IPS-20b (cell line): ENCODE measurements around the gene PRICKLE2.

Experiments used
- H3K27ac ChIP-seq: one replicate; pipeline ENCODE4 v1.5.1; 2013; ENCODE audit warnings: low read length
- H3K27me3 ChIP-seq: 2 replicates; pipeline ENCODE4 v1.6.1; 2013; ENCODE audit warnings: mild to moderate bottlenecking, low read length, inconsistent platforms; ENCODE audit not compliant: insufficient read depth
- H3K36me3 ChIP-seq: 2 replicates; pipeline ENCODE4 v1.6.1; 2013; ENCODE audit warnings: low read depth, mild to moderate bottlenecking, inconsistent platforms, low read length, moderate library complexity; ENCODE audit not compliant: insufficient read depth
- H3K4me1 ChIP-seq: 2 replicates; pipeline ENCODE4 v1.6.1; 2013; ENCODE audit warnings: mild to moderate bottlenecking, control low read depth, inconsistent platforms, low read length, moderate library complexity; ENCODE audit not compliant: insufficient read depth
- H3K4me3 ChIP-seq: 2 replicates; pipeline ENCODE4 v1.5.1; 2013; ENCODE audit warnings: mild to moderate bottlenecking, low read length, inconsistent platforms
- H3K9ac ChIP-seq: 2 replicates; pipeline ENCODE4 v1.6.1; 2013; ENCODE audit warnings: low read depth, mild to moderate bottlenecking, inconsistent platforms, low read length, moderate library complexity
- H3K9me3 ChIP-seq: 2 replicates; pipeline ENCODE4 v1.6.1; 2013; ENCODE audit warnings: mild to moderate bottlenecking, low read depth, low read length, inconsistent platforms; ENCODE audit not compliant: insufficient read depth

The PRICKLE2 gene

DNA sequence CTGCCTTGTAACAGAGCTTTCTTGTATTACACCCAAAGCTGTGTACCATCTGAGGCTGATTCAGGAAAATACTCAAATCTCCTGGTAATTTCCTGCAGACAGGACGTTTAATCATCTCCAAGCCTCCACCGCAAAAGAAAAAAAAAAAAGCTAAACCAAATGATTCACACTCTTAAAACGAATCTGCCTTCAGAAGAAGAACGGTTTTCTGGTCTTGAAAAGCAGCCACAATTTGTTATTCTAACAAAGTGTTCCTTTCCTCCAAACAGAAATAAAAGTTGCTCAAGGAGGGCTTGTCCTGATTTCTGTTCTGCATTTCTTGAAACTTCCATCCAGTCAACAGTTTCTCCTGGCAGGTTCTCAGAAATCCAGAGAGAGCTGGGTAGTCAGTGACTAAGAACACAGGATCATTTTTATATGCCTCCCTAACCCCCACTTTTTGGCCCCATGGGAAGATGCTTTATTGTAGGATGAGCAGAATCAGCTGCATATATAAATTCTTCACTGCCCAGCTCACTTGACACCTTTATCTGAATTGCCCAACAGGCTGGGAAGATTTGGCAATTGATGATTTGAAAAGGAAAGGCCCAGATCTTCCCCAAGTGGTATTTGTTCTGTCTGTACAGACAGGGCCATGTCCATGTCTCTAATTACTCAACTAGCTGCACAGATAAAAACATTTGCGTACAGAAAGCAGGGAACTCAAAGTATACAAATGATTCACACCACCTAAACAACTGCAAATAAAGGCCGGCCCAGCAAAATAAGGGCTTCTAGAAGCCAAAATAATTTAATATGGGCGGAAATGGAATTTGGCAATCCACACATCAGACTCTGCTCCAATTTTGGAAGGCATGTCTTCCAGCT, 41.0 kb upstream of the PRICKLE2 start:
- Histone ChIP-seq H3K4me3 (no peak overlapping the region), H3K9me3 (peaks cover 7% of the 10 kb centered on the region), H3K27me3 (no peaks in the 10 kb centered on the region), H3K9ac (no peak overlapping the region), H3K36me3 (no peaks in the 10 kb centered on the region), H3K4me1 (peaks cover 28% of the 10 kb centered on the region), H3K27ac (no peak overlapping the region)

DNA sequence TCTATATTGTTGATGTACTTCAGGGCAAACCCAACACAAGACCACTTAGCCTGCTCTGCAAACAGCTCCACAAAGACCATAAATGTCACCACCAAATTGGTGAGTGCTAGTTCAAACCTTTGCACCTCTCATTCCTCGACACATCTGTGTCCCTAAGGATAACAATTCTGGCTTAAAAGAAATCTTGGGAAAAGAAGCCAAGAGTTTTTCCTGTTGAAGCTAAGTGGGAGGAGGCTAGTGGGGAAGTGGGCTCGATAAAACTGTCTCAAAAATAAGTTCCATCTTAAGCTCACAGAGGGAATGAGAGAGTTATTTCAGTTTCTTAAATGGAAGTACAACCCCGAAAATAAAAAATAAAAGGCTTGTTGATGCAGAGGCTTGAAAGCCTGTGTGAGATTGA, 40.4 kb upstream of the PRICKLE2 start:
- H3K9ac ChIP-seq = no peak overlapping the region
- H3K36me3 ChIP-seq = no peaks in the 10 kb centered on the region
- H3K4me1 ChIP-seq = peaks cover 28% of the 10 kb centered on the region
- H3K9me3 ChIP-seq = peaks cover 1% of the 10 kb centered on the region
- H3K4me3 ChIP-seq = no peak overlapping the region
- H3K27me3 ChIP-seq = no peaks in the 10 kb centered on the region
- H3K27ac ChIP-seq = no peak overlapping the region

DNA sequence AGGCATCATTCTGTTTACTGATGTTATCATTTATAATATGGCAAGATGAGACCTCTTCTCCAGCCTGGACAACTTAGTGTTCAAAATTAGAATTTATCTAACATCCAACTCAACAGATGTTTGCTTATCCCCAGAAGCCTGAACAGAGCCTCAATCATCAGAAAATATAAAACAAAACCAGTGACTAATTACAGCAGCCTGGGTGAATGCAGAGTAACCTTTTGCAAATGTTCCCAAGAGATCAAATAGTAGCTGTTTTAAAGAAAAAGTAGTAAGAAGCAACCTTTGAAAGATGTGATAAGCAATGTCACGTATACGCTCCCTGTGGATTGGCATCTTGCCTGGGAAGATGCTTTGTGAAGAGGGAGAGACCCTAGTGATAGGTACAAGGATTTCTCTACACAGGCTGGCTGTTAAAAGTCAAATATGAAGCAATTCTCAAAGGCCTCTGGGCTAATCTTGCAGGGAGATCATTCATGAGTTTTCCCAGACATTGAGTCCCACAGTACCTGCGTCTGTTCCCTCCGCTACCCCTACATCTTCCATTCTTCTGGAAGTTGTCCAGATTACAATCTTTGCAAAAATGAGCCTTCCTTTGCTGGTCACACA, 39.3 kb upstream of the PRICKLE2 start:
- Histone ChIP-seq H3K27me3 (no peaks in the 10 kb centered on the region), H3K36me3 (no peaks in the 10 kb centered on the region), H3K9ac (no peak overlapping the region), H3K4me1 (peaks cover 22% of the 10 kb centered on the region), H3K27ac (no peak overlapping the region), H3K9me3 (no peaks in the 10 kb centered on the region), H3K4me3 (no peak overlapping the region)

DNA sequence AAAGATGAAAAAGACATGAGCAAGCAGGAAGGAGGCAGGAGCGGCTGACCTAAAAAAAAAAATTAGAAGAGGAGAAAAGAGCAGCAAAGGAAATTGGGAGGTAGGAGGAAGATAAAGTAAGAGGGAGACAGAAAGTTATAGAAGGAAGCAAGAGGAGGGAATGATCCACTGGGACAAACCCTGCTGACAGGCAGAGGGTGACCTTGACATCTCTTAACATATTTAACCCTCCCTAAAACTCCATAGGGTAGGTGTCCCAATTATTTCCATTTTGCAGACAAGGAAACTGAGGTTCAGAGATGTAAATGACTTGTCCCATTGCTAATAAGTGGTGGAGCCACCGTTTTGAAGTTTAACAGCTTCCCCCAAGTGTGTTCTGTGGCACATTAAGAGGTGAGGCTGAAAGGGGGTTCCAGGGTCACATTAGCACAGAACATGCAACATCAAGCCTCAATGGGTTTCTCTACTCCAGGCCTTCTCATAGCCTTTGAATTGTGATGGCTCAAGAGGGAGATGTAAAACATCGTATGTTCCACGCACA, 37.4 kb upstream of the PRICKLE2 start:
- Histone ChIP-seq H3K36me3 (no peaks in the 10 kb centered on the region), H3K4me3 (no peak overlapping the region), H3K9ac (no peak overlapping the region), H3K4me1 (peaks cover 15% of the 10 kb centered on the region), H3K9me3 (no peaks in the 10 kb centered on the region), H3K27me3 (no peaks in the 10 kb centered on the region), H3K27ac (no peak overlapping the region)

DNA sequence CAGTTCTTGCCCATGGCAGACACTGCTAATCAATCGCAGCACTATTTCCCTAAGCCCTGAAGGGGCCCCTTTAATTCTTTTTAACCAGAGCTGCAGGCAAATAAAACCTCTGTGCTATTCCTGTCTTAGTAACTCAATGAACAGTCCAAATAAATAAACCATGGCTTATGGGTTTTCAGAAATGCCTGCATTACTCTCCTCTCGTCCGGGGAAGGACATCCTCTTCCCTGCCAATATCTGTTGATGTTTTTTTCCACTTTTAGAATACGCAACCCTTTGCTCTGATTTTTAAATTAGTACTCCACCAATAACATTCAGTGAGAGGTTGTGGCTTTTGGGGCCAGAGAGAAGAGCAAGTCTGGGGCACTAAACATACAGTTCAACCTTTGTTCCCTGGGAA, 35.2 kb upstream of the PRICKLE2 start:
- Histone ChIP-seq H3K9me3 (no peaks in the 10 kb centered on the region), H3K27ac (no peak overlapping the region), H3K9ac (no peak overlapping the region), H3K36me3 (no peaks in the 10 kb centered on the region), H3K4me1 (no peaks in the 10 kb centered on the region; the same call in 1 of the 2 replicates), H3K4me3 (no peak overlapping the region), H3K27me3 (no peaks in the 10 kb centered on the region)

DNA sequence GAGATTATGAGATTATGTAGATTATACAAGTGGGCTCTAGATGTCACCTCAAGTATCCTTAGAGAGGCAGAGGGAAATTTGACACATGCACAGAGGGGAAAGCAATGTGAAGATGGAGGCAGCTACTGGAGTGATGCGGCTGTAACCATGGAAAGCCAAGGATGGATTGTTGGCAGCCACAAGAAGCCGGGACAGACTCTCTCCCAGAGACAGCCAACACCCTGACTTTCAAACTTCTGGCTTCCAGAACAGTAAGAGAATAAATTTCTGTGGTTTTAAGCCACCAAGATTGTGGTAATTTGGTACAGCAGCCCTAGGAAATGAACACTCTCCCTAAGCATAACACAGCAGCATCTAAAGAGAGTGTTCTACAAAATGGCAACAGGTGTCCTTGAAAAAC, 34.4 kb upstream of the PRICKLE2 start:
- Histone ChIP-seq H3K4me1 (no peaks in the 10 kb centered on the region), H3K9ac (no peak overlapping the region), H3K9me3 (no peaks in the 10 kb centered on the region), H3K27me3 (no peaks in the 10 kb centered on the region), H3K4me3 (no peak overlapping the region), H3K27ac (no peak overlapping the region), H3K36me3 (no peaks in the 10 kb centered on the region)

GRCh38 chr3:64257100-64257755, 32.0 kb upstream of the PRICKLE2 start:
- Histone ChIP-seq H3K4me1 (no peaks in the 10 kb centered on the region), H3K9me3 (no peaks in the 10 kb centered on the region), H3K27ac (no peak overlapping the region), H3K4me3 (no peak overlapping the region), H3K9ac (no peak overlapping the region), H3K36me3 (no peaks in the 10 kb centered on the region), H3K27me3 (no peaks in the 10 kb centered on the region)

DNA sequence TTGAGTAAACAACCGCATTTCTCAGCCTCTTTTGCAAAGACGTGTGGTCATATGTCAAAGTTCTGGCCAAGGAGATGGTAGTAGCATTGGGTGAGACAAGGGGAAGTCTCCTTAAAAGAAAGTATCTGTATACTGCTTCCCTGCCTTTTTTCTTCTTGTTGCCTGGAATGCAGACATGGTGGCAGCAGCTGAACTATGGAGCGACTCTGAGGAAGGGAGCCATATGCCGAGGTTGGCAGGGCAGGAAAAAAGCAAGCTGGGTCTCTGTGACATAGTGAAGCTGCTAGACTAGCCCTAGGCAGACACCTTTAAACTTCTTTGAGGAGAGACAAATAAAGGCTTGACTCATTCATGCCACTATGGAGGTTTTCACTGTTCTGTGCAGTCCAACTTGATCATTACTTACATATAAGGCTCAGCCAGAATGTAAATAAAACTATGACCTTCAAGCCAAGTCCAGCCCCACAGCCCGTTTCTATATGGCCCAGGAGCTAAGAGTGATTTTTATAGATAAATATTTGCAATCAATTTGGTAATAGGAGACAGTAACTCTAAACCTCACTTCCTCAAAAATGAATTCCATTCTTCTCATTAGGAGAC, 30.6 kb upstream of the PRICKLE2 start:
- Histone ChIP-seq H3K27ac (no peak overlapping the region), H3K9ac (no peak overlapping the region), H3K9me3 (no peaks in the 10 kb centered on the region), H3K4me1 (no peaks in the 10 kb centered on the region), H3K36me3 (no peaks in the 10 kb centered on the region), H3K27me3 (no peaks in the 10 kb centered on the region), H3K4me3 (no peak overlapping the region)

- Histone ChIP-seq H3K4me3 (no peak overlapping the region), H3K4me1 (no peaks in the 10 kb centered on the region), H3K9ac (no peak overlapping the region), H3K9me3 (no peaks in the 10 kb centered on the region), H3K36me3 (no peaks in the 10 kb centered on the region), H3K27me3 (no peaks in the 10 kb centered on the region), H3K27ac (no peak overlapping the region)
These were observed 29.2 kb upstream of the PRICKLE2 start for GRCh38 chr3:64254443-64254842.

GRCh38 chr3:64253689-64254088, 28.4 kb upstream of the PRICKLE2 start:
- Histone ChIP-seq H3K36me3 (no peaks in the 10 kb centered on the region), H3K4me3 (no peak overlapping the region), H3K9ac (no peak overlapping the region), H3K4me1 (no peaks in the 10 kb centered on the region), H3K27me3 (no peaks in the 10 kb centered on the region), H3K27ac (no peak overlapping the region), H3K9me3 (no peaks in the 10 kb centered on the region)

DNA sequence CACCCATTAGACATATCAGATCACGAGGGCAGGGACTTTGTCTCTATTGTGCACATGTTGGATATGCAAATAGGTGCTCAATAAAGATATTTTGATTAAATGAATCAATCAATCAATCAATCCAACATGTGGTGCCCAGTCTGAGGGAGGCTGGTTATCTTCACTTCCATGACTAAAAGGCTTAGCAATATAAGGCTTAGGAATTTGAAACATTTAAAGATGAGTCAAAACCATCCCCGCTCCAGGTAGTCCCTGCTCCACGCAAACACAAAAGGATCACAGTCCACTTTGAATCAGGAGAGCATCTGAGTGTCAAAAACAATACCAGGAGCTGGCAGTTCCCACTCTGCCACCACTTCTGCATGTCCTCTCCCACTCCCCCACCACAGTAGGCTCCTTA, 25.8 kb upstream of the PRICKLE2 start:
- no peak overlapping the region for H3K9ac ChIP-seq
- no peaks in the 10 kb centered on the region for H3K4me1 ChIP-seq
- H3K36me3 ChIP-seq = no peaks in the 10 kb centered on the region
- H3K4me3 ChIP-seq = no peak overlapping the region
- no peak overlapping the region for H3K27ac ChIP-seq
- H3K27me3 ChIP-seq = no peaks in the 10 kb centered on the region
- no peaks in the 10 kb centered on the region for H3K9me3 ChIP-seq
